Erythroblast (primary cell): ENCODE data around the gene CMIP.

Experiments used
- DNase-seq, 2 experiments: peaks; one replicate each; lab custom pipeline; 2025; lab: John Stamatoyannopoulos, UW
- GATA1 ChIP-seq: IDR thresholded peaks from 2 replicates; pipeline ENCODE4 v1.6.1; 2011; ENCODE audit warnings: low read depth, mild to moderate bottlenecking, control low read depth, low read length, moderate library complexity
- POLR2A ChIP-seq: IDR thresholded peaks from 2 replicates; pipeline ENCODE4 v1.6.1; 2011; ENCODE audit warnings: mild to moderate bottlenecking, low read length

CMIP gene

DNA sequence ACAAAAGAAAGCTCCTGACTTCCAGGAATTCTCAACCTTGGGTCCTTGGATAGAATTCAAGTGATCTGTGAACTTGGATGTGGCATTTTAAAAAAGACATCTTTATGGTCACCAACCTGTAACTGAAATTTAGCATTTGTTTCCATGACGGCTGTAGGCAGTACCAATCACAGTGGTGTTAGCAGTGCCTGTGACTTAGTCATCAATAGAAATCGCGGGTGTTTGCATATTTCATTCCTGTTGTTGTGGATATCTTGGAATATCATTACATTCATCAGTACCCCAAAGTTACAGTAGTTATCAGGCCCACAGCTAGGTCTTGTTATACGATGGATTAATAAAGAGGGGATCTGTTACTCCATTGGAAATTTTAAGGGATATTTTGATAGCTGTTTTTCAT, 81.6 kb downstream of the CMIP start:
- TF ChIP-seq POLR2A (no peak), GATA1 (no peak)
- no peak for DNase-seq

DNA sequence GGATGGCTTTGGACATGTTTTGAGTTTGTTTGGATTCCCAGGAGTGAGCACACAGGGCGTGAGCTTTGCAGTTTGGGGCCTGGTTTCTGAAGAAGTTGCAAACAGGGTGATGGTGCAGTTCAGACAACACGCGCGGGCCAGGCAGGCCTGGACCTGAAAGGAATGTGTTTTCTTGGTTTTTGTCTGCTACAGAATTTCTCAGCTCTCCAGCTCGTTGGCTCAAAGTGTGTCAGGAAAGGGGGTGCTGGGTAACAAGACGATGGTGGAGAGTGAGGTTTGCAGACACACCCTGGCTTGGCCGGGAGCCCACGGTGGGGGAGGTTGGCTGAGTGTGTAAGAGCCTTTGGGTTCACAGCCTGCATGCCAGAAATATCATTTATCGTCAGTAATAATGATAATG, 82.3 kb downstream of the CMIP start:
- TF ChIP-seq GATA1 = no peak
- no peak for TF ChIP-seq POLR2A
- DNase-seq = peak; percentile 67 to 78

DNA sequence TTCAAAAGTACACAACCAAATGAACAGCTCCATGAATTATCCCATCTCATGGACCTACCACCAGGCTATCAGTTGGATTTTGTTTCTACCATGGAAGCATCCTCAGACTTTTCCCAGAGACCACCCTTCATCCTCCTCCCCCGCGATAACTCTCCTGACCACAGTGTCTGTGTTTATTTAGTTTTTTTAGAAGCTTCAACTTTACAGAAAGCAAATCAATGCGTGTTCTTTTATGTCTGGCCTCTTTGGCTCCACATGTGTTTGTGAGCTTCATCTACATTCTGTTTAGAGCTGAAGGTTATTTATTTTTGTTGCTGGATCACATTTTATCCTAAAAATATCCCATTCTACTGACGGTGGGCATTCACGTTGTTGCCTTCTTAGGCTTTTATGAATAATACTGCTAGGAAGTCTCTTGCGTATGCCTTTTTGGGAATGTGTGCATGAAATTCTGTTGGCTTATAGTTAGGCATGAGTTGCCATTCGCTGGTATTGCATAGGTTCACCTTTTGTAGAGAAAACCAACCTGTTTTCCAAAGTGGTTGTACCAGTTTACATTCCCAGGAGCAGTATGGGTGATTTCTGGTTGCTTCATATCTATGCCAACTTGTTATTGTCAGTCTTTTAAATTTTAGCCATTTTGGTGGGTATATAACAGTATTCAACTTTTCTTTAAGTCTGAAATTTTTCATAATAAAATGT, 83.0 kb downstream of the CMIP start:
- TF ChIP-seq POLR2A (no peak), GATA1 (no peak)
- DNase-seq = no peak

DNA sequence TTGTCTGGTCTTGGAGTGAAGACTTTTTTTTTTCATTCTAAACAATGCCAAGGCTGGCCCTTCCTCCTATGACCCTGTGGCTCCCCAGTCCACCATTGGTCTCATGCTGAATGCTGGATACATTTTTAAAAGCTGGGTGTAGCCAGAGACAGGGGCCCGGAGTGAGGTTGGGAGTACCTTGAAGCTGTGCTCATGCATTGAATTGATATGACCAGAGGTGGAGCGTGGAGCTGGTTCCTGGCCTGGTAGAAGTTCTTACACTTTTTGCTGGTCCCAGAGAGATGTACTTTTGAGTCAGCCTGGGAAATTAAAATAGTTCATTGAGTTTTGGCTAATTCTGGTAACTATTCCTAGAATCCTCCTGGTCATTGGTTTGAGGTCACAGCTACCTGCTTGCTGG, 83.6 kb downstream of the CMIP start:
- DNase-seq = peak in 1 of 2 experiments; percentile 13
- no peak for TF ChIP-seq POLR2A
- TF ChIP-seq GATA1 = no peak

DNA sequence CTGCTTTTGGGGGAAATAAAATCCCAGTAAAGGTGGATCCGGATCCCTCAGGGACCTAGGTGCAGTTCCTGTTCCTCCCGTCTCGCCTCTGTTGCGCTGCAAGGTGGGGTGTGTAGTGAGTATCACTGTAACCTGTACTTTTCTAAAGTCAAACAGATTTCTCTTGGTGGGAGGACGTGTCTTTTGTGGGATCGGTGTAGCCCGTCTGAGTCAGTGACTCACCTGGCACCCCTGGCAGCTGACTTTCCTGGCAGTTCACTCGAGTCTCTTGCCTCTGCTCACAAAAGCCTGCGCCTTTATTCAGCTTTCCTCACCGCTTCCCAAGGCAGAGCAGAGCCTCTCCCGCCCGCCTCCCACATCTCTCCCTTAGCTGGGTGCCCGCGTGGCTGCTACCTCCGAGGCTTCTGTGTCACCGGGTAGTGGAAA, 85.7 kb downstream of the CMIP start:
- DNase-seq = no peak
- no peak for TF ChIP-seq GATA1
- TF ChIP-seq POLR2A = no peak

DNA sequence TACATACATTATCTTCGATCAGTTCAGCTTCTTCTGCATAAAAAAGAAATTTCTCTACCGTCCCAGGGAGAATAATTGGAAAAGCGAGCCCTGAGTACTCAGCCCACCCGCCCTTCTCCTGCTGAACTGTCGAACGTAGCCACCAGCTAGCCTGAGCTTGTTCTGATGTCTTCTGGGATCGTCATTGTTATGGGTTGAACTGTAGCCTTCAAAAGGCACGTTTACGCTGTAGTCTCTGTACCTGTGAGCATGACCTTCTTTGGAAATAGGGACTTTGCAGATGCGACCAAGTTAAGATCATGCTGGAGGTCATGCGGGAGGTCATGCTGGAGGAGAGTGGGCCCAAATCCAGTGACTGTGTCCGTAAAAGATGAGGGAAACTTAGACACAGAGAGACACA, 86.2 kb downstream of the CMIP start:
- TF ChIP-seq GATA1 (no peak), POLR2A (no peak)
- no peak for DNase-seq

DNA sequence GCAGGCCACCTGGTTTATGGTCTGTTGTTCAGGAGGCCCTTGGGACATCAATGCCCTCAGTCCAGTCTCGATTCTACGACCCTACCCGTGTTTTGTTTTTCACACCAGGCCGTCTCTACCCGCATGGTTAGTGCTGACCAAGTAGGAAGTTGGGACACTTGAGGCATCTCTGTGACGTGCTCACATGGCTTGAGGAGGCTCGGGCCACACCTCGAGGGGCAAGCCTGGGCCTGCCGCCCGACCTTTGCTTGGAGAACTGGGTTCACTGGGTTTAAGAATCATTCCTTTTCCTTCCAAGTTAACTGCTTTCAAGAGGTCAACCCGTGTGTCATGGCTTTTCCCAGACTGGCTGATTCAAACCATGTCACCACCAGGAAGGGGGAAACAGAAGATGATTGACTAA, 86.8 kb downstream of the CMIP start:
- DNase-seq = no peak
- TF ChIP-seq POLR2A (no peak), GATA1 (no peak)

DNA sequence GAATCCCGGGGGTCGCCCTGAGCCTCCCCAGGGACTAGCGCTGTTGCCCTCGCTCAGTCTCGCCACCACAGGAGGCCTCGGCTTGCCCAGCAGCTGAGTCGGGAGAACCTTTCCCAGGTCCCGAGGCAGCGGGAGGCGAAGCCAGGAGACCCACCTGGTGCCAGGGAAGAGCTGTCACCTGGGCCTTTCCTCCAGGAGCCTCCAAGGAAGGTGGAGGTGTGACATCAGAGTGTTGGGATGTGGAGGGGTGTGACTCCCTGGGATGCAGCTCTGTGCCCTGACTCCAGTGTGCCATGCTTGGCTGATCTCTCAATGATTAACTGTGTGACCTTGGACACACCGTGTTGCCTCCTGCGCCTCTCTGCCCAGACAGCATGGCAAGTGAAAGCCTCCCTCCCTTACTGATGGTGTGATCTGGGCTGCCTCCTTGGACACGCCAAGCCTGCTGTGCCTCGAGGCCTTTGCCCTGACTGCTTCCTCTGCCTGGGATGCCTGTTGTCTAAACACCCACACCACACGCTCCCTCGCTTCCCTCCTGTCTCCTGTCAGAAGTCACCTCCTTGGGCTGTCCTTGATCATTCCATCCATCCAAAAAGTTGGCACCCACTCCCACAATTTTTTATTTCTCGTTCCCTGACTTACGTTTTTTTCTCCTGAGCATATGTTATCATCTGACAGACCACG, 88.0 kb downstream of the CMIP start:
- TF ChIP-seq GATA1 (no peak), POLR2A (no peak)

DNA sequence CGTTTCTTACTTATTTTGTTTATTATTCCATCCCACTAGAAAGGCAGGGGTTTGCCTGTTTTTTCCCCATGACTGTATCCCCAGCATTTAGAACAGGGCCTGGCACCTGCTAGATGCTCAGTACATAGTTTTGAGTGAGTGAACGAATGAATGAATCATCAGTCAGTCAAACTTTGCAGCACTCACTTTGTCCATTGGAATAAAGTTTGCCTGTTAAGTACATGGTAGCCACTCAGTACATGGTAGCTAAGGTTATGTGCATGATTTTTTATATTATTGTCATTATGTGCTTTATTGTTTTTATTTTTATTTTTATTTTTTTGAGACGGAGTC, 88.5 kb downstream of the CMIP start:
- DNase-seq = no peak
- TF ChIP-seq POLR2A (no peak), GATA1 (no peak)

More for the DNA sequence above, 88.0 kb downstream of the CMIP start:
- DNase-seq = no peak

DNA sequence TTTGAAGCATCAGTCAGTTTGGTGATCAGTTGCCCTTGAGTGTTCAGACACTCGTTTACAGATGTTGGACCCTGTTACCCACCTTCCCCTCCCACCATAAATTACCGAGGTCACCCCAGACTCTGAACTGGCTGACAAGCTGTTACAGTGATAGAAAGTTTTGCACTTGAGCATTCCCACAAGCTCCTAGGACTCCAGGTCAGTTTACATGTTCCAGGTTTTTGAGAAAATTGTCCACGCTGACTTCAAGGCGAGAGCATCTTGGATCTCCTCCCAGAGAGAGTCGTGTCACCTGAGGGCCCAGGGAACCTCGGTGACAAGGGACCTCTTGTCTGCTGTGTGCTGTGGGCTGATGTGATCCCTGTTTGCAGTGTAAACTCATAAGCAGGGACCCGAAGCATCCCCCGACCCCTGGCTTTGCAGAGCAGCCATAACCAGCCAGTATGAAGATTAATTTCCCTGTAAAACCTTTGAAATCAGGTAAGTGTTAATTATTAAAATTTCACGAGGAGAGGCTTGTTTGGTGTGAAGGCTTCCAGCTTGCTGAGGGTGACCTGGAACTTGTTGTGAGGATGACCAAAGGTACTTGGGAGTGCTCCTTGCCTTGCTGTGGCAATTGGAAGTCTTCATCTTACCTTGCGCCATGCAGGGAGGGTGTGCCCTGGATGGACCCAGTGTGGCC, 91.2 kb downstream of the CMIP start:
- DNase-seq = no peak
- no peak for TF ChIP-seq GATA1
- no peak for TF ChIP-seq POLR2A

DNA sequence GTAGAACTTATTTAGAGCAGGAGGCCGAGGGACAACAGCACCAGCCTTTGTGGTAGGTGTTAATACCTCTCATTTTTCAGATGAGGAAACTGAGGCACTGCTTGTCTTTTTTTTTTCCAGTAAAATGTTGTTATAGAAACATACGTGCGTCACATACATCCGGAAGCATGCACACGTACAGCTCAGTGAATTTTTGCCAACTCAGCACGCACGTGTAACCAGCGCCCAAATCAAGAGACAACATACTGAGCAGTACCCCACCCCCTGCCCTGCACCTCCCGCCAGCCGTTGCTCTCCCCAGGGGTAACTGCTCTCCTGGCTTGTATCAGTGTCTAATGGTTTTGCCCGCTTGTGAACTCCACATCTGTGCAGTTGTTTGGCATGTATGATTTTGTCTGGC, 92.0 kb downstream of the CMIP start:
- TF ChIP-seq POLR2A (no peak), GATA1 (no peak)
- no peak for DNase-seq

DNA sequence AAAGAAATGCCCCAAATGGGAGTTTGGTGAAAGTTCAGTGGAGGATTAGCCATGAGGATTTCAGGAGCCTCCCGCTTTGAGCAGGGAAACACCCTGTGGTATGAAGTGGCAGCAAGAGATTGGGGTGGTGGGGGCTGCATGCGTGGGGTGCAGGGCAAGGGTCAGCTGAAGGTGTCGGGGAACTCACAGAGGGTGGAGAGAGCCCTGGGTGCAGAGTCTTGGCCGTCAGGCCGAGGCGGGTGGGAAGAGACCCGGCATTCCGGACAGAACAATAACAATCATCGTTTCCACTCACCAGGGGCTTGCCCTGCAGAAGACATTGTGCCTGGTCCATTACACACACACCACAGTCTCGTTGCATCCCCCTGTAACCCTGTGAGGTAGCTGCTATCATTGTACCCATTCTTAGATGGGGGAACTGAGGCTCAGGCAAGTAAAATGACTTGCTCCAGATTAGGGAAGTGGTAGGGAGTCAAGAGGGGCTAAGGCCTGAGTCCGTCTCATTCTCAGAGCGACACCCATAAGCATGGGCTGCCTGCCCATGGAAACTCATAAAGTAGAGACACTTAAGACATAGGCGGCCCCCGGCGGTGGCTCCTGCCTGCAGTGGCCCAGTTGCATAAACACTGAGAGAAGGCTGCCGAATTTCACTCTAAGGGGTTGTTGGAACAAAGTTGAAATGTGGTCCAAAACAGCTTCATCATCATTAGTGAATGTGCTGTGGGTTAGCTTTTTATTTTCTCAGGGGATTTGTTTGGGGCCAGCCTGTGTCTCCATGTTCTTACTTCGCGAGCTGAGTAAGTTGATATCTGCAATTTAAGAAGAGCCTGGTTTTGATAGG, 93.3 kb downstream of the CMIP start:
- no peak for DNase-seq
- TF ChIP-seq POLR2A = no peak
- no peak for TF ChIP-seq GATA1

DNA sequence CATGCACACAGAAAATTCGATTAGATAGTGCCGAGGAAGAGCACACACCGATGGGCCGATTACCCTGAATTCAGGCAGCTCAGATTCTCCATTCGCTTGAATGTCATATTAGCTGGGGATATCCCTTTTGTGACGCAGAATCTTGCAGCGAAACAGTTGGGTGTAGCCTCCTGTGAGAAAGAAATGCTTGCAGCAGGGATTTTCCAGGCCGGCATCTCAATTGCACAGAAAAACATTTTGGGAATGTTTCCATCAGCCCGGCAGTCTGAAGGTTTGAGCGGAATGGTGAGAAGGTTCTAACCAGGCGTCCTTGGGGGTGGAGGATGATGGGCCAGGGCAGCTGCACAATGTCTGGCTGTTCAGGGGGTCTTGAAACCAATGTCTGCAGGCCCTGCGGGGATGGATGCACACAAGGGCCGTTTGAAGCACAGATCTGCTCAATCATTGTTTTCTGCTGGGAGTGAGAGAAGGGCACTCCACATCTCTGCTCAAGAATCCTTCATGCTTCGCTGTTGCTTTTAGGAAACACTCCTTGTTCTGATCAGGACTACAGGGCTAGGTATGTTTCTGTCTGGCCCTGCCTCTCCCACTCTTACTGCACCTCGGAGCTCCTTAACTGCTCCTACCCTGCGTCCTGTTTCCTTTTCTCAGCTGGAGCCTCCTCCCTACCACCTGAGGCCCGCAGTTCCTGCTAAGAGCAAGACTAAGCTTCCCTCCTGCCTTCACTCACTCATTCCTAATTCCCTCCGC, 94.6 kb downstream of the CMIP start:
- no peak for TF ChIP-seq GATA1
- TF ChIP-seq POLR2A = no peak
- DNase-seq = no peak
